IPS-NIHi7 (cell line): ENCODE results near the gene ENG.
"Not testable (repeated sequence)": the region's sequence is repeated elsewhere in the genome, so short reads cannot be mapped to it uniquely, and the experiment has no call there.

Source experiments
- DNase-seq: peaks from one replicate; pipeline ENCODE4 v3.0.0; 2012; ENCODE audit warnings: mixed read lengths; ENCODE audit errors: extremely low spot score

ENG gene

GRCh38 chr9:127878652-127879390 lies 24.4 kb upstream of the ENG start:
- no peak for DNase-seq

- no peak for DNase-seq
Measured at GRCh38 chr9:127878001-127878651, 23.7 kb upstream of the ENG start.

- peak; percentile 76 for DNase-seq
Measured at GRCh38 chr9:127877566-127877998, 23.1 kb upstream of the ENG start, which contains the start of gene AK1. TSS of gene AK1 (minus strand) at chr9:127877675. CDS start at chr9:127874617, 3,058 bp downstream.

GRCh38 chr9:127876764-127877562 lies 22.5 kb upstream of the ENG start:
- no peak for DNase-seq

- DNase-seq: no peak
Measured at GRCh38 chr9:127876026-127876763, 21.7 kb upstream of the ENG start.

- no peak for DNase-seq
Measured at GRCh38 chr9:127875306-127875966, 21.0 kb upstream of the ENG start.

- no peak for DNase-seq
Measured at GRCh38 chr9:127874301-127875221, 20.1 kb upstream of the ENG start.

- DNase-seq: no peak
Measured at GRCh38 chr9:127873886-127874285, 19.4 kb upstream of the ENG start.

- no peak for DNase-seq
Measured at GRCh38 chr9:127873223-127873691, 18.8 kb upstream of the ENG start.

GRCh38 chr9:127872369-127873222 lies 18.1 kb upstream of the ENG start:
- no peak for DNase-seq

- DNase-seq: no peak
Measured at GRCh38 chr9:127871531-127871930, 17.1 kb upstream of the ENG start.

GRCh38 chr9:127870887-127871286 lies 16.4 kb upstream of the ENG start:
- DNase-seq: no peak

- DNase-seq: not testable (repeated sequence)
Measured at GRCh38 chr9:127870153-127870491, 15.7 kb upstream of the ENG start.

GRCh38 chr9:127869310-127870152 lies 15.1 kb upstream of the ENG start:
- peak; percentile 99 for DNase-seq

GRCh38 chr9:127868278-127868902 lies 13.9 kb upstream of the ENG start:
- DNase-seq: no peak

GRCh38 chr9:127867356-127868277 lies 13.2 kb upstream of the ENG start:
- DNase-seq: no peak

- DNase-seq: no peak
Measured at GRCh38 chr9:127866535-127866934, 12.1 kb upstream of the ENG start.
